Right cardiac atrium (tissue), 5 donors: ENCODE results near the gene SYT1. TPM values are rescaled to one million over a fixed set of nuclear protein-coding genes. Genes with fewer than 3 reads are reported as not detected.

Experiments used
- ATAC-seq, 2 donors: fragments of 200-7000 bp; cut with Tn5 transposase; one replicate each; pipeline versions ENCODE4 v1.8.0 to v1.9.1; 2020; ENCODE audit warnings: moderate library complexity in 2 of 2, mild to moderate bottlenecking in 1 of 2
- DNase-seq, 3 donors: peaks; one replicate each; pipeline ENCODE4 v3.0.0-alpha.2; 2020
- H3K27ac ChIP-seq: one replicate; pipeline ENCODE4 v1.5.1; 2013; ENCODE audit warnings: mild to moderate bottlenecking, low read length, control low read depth, moderate library complexity
- H3K27me3 ChIP-seq: one replicate; pipeline ENCODE4 v1.6.1; 2013; ENCODE audit not compliant: control insufficient read depth, insufficient read depth
- H3K4me1 ChIP-seq: one replicate; pipeline ENCODE4 v1.6.1; 2013; ENCODE audit warnings: low read length; ENCODE audit not compliant: control insufficient read depth, insufficient read depth
- H3K4me3 ChIP-seq: one replicate; pipeline ENCODE4 v1.5.1; 2013; ENCODE audit warnings: low read length, control low read depth
- H3K9me3 ChIP-seq: one replicate; pipeline ENCODE4 v1.6.1; 2013; ENCODE audit warnings: low read length; ENCODE audit not compliant: control insufficient read depth
- WGBS: extraction: QIAGEN DNeasy Blood & Tissue Kit; methylation state at CpG from one replicate; pipeline ENCODE4 v1.1.7; 2013; 5-methylcytosine and 5-hydroxymethylcytosine counted together
- intact Hi-C, 4 donors: fragments of 100-400 bp; cut with DNase I; formaldehyde crosslinking; loops; one replicate each; pipeline versions ENCODE4 v1.11.0 to v1.14.0; 2022 to 2023
- polyA plus RNA-seq: library from polyadenylated mRNA; stranded (reverse); fragments of 200-250 nt; gene quantifications from one replicate; pipeline ENCODE4 v1.2.3, GENCODE V29; 2013
- total RNA-seq, 4 donors: library from RNA; stranded (reverse); fragmentation: NEBNext Ultra II Directional; extraction: Animal tissue kit (Norgen Biotek cat#: 25700); gene quantifications; one replicate each; pipeline ENCODE4 v1.2.1, GENCODE V29; 2021
- donor health status: healthy with polysubstance abuse.
- donor health status: DM: no; HTN: yes; CAD: no.
- donor health status: DM: no; HTN: no; CAD: no.
- donor health status: DM: no; HTN: yes; CAD: no; lungs with severe emphysema.
- donor health status: DM: yes; HTN: yes; CAD: no.

Gene SYT1
- total and polyA plus RNA-seq, 5 donors, result 0.20 to 0.53 (median 0.27) TPM; not detected in 1

DNA sequence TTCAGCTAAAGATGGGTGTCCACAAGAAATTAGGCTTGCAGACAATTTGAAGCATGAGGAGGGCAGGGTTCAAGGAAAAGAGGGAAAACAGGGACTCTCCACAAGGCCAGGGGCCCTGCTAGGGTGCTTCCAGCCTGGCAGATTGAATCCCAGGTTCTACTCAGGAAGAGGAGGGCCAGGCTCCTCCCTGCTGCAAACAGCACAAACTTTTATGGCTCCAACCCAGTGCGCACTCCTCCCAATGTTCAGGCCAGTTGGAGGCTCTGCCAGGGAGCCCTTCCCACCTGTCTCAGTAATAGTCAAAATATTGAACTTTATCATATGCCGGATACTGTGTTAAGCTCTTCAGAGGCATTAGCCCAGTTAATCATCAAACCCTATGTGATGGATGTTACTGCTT lies 244.4 kb downstream of the SYT1 start:
- Histone ChIP-seq H3K4me3 (no peak overlapping the region), H3K27me3 (no peaks in the 10 kb centered on the region), H3K27ac (no peak overlapping the region), H3K9me3 (no peaks in the 10 kb centered on the region), H3K4me1 (no peaks in the 10 kb centered on the region)
- intact Hi-C loops, result no loop called here
- DNase-seq (no peak), ATAC-seq (no peak)
- WGBS, result 92% methylated on average over 2 of the region's 2 CpGs

DNA sequence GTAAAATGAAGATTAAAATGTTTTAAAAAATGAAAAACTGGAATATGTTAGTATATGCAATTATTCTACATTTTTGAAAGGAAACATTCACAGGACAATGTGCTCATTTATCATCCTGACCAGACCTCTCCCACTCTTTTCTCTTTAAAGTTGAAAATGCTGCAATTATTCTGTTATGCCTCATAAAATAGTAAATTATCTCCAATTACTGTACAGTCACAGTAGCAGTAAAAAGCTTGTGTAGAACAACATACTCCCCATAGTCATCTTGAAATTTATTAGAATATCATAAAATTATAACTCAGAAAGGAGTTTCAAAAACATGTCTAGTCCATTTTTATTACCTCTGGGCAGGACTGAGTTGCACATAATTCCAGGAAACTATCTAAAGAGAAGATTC lies 250.3 kb downstream of the SYT1 start:
- DNase-seq (no peak), ATAC-seq (no peak)
- H3K4me3 ChIP-seq, result no peak overlapping the region
- no peaks in the 10 kb centered on the region for H3K27me3 ChIP-seq
- no peak overlapping the region for H3K27ac ChIP-seq
- intact Hi-C loops, result no loop called here
- H3K4me1 ChIP-seq, result no peaks in the 10 kb centered on the region
- H3K9me3 ChIP-seq, result no peaks in the 10 kb centered on the region

DNA sequence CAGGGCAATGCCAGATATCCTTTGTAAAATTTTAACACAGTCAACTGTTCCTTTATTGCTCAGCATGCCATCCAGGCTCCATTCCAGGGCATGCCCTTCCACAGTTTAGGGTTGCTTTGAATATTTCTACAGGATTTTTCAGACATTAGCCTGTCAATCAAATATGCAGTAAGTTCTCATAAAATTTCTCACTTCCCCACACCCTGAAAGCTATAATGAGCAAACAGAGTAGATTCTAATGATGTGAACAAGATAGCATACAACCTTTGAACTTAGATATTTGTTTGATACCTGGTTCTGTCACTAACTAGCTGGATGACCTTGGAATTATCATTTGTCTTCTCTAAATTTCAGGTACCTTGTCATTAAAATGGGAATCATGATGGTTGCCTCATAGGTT lies 251.2 kb downstream of the SYT1 start:
- ATAC-seq (no peak), DNase-seq (no peak)
- intact Hi-C loops, result no loop called here
- Histone ChIP-seq H3K4me3 (no peak overlapping the region), H3K27ac (no peak overlapping the region), H3K27me3 (no peaks in the 10 kb centered on the region), H3K4me1 (no peaks in the 10 kb centered on the region), H3K9me3 (no peaks in the 10 kb centered on the region)

DNA sequence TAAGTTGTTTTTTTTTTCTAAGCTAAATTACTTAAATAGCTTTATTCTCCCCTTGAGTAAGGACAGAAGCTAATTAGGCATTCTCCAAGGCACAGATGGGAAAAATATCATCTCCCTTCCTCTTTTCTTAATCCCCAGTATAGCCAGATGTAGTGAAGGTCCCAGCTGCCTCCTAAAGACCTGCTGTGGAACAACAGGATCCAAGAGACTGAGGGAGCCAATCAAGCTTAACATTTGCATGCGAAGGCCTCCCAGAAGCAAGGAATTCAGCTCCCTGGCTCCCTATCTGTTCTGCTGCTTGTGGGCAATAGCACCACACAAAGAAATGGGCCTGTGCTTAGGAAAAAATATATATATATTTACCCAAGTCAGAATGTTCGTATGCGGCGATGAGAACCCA lies 255.2 kb downstream of the SYT1 start:
- no peak overlapping the region for H3K27ac ChIP-seq
- WGBS, result 90% methylated on average over 4 of the region's 4 CpGs
- no peaks in the 10 kb centered on the region for H3K27me3 ChIP-seq
- ATAC-seq, result no peak
- intact Hi-C loops, result no loop called here
- H3K4me1 ChIP-seq, result no peaks in the 10 kb centered on the region
- H3K9me3 ChIP-seq, result no peaks in the 10 kb centered on the region
- no peak overlapping the region for H3K4me3 ChIP-seq
- DNase-seq, result no peak

DNA sequence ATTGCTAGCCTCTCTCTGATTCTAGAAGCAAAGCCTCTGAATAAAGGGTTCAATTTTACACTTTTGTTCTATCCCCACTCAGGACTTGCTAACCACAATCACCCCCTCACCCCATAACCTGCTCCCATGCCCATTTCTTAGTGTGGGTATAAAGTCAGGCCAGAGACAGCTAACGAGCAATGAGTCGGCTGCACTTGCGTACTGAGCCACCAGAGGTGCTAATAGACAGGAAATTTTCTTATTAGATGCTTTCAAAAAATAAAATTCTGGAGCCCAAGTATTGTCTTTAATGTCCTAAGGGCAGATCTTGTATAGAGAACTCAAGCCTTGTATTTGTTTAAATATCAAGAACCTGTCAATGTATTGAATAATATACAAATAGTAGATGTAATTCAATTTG lies 256.9 kb downstream of the SYT1 start:
- WGBS, result 80% methylated on average over 3 of the region's 3 CpGs
- Histone ChIP-seq H3K4me1 (no peaks in the 10 kb centered on the region), H3K9me3 (no peaks in the 10 kb centered on the region), H3K27me3 (no peaks in the 10 kb centered on the region), H3K4me3 (no peak overlapping the region), H3K27ac (no peak overlapping the region)
- ATAC-seq, result no peak
- intact Hi-C loops, result no loop called here
- no peak for DNase-seq

- Histone ChIP-seq H3K27ac (no peak overlapping the region), H3K27me3 (no peaks in the 10 kb centered on the region), H3K9me3 (no peaks in the 10 kb centered on the region), H3K4me1 (no peaks in the 10 kb centered on the region), H3K4me3 (no peak overlapping the region)
- no peak for ATAC-seq
- DNase-seq, result no peak
- intact Hi-C loops, result no loop called here
- WGBS, result 93% methylated on average over 5 of the region's 5 CpGs
Measured at GRCh38 chr12:79124385-79124784, 259.8 kb downstream of the SYT1 start.

DNA sequence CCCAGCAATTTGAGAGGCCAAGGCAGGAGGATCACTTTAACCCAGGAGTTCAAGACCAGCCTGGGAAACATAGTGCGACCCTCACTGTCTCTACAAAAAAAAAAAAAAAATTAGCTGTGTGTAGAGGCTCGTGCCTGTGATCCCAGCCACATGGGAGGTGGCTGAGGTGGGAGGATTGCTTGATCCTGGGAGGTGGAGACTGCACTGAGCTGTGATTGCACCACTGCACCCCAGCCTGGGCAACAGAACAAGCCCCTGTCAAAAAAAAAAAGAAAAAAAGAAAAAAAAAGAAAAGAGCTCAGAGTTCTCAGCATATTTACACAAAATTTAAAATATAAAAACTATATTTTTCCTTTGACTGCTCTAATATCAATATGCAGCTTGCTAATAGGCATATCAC lies 260.8 kb downstream of the SYT1 start:
- intact Hi-C loops, result no loop called here
- Histone ChIP-seq H3K27ac (no peak overlapping the region), H3K27me3 (no peaks in the 10 kb centered on the region), H3K4me3 (no peak overlapping the region), H3K4me1 (no peaks in the 10 kb centered on the region), H3K9me3 (no peaks in the 10 kb centered on the region)
- ATAC-seq (no peak), DNase-seq (no peak)
- WGBS, result 61% methylated on average over 2 of the region's 2 CpGs

DNA sequence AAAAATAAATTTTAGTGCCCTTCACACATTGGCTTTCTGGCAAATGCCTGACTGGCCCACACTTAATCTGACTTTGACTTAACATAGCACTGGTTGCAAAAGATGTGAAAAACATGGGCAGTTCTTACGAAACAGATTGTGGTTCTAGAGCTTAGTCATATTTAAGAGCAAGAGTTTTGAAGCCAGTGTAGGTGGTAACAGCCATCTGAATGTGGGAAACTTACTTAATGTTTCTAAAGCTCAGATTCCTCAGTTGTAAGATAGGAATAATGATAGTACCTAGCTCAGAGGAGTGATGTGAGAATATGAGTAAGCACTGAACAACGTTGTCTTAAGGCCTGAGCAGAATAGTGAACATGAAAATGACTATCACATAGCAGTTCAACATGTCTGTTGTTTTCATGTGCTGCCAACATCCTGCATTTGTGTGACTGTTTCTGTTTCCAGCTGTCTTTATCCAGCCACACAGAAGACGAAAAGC lies 262.7 kb downstream of the SYT1 start:
- no peaks in the 10 kb centered on the region for H3K9me3 ChIP-seq
- DNase-seq (no peak), ATAC-seq (no peak)
- WGBS, result 52% methylated on average over 3 of the region's 3 CpGs
- no peaks in the 10 kb centered on the region for H3K4me1 ChIP-seq
- no peak overlapping the region for H3K4me3 ChIP-seq
- intact Hi-C loops, result no loop called here
- H3K27me3 ChIP-seq, result no peaks in the 10 kb centered on the region
- no peak overlapping the region for H3K27ac ChIP-seq

GRCh38 chr12:79128956-79129355 lies 264.4 kb downstream of the SYT1 start:
- Histone ChIP-seq H3K27me3 (no peaks in the 10 kb centered on the region), H3K9me3 (no peaks in the 10 kb centered on the region), H3K4me1 (no peaks in the 10 kb centered on the region), H3K4me3 (no peak overlapping the region), H3K27ac (no peak overlapping the region)
- no peak for DNase-seq
- intact Hi-C loops, result no loop called here
- no peak for ATAC-seq
- 90% methylated on average over 1 of the region's 1 CpG for whole genome bisulfite sequencing

- Histone ChIP-seq H3K4me1 (no peaks in the 10 kb centered on the region), H3K9me3 (no peaks in the 10 kb centered on the region), H3K4me3 (no peak overlapping the region), H3K27me3 (no peaks in the 10 kb centered on the region), H3K27ac (no peak overlapping the region)
- ATAC-seq, result no peak
- DNase-seq, result no peak
- intact Hi-C loops, result no loop called here
- 92% methylated on average over 6 of the region's 6 CpGs for WGBS
Measured at GRCh38 chr12:79138872-79139271, 274.3 kb downstream of the SYT1 start.

DNA sequence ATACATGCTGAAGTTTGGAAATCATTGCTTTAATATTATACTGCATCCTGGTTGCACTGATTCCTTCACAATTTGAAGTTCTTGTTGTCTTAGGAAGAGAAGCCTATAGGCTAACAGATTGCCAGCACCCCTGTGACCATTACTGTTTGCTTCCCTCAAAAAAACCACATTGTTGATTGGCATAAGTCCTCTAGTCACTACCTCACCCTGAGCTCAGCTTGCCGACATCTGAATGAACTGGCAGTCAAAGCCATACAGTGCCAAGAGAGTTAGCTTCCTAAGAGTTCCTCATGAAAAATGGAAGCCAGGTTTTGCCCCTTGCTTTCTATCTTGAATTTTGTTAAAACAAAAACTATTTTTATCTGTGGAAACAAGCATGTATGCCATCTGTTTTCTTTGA lies 276.1 kb downstream of the SYT1 start:
- H3K27me3 ChIP-seq, result no peaks in the 10 kb centered on the region
- H3K9me3 ChIP-seq, result no peaks in the 10 kb centered on the region
- no peaks in the 10 kb centered on the region for H3K4me1 ChIP-seq
- ATAC-seq (no peak), DNase-seq (no peak)
- intact Hi-C loops, result no loop called here
- WGBS, result 84% methylated on average over 1 of the region's 1 CpG
- no peak overlapping the region for H3K4me3 ChIP-seq
- H3K27ac ChIP-seq, result no peak overlapping the region

- intact Hi-C loops, result no loop called here
- Histone ChIP-seq H3K9me3 (no peaks in the 10 kb centered on the region), H3K27me3 (no peaks in the 10 kb centered on the region), H3K4me1 (no peaks in the 10 kb centered on the region), H3K4me3 (no peak overlapping the region), H3K27ac (no peak overlapping the region)
- DNase-seq (no peak), ATAC-seq (no peak)
- 76% methylated on average over 2 of the region's 2 CpGs for WGBS
Measured at GRCh38 chr12:79141776-79142175, 277.2 kb downstream of the SYT1 start.
